Fibroblast of mammary gland (primary cell): ENCODE results near the gene FIGLA.

ENCODE experiments used
- DNase-seq: peaks from one replicate; pipeline ENCODE4 v3.0.0-alpha.2; 2010; ENCODE audit warnings: low read depth
- H3K4me3 ChIP-seq: 2 replicates; pipeline ENCODE4 v1.5.1; 2011; ENCODE audit warnings: low read depth, mild to moderate bottlenecking, low read length, moderate library complexity; ENCODE audit not compliant: control insufficient read depth
- TF ChIP-seq, protein P1 (sequence below): conservative IDR thresholded peaks from 2 replicates; pipeline ENCODE4 v1.5.1; 2011; ENCODE audit warnings: low read depth, low read length, inconsistent platforms; ENCODE audit not compliant: control insufficient read depth, insufficient read depth

The FIGLA gene

DNA sequence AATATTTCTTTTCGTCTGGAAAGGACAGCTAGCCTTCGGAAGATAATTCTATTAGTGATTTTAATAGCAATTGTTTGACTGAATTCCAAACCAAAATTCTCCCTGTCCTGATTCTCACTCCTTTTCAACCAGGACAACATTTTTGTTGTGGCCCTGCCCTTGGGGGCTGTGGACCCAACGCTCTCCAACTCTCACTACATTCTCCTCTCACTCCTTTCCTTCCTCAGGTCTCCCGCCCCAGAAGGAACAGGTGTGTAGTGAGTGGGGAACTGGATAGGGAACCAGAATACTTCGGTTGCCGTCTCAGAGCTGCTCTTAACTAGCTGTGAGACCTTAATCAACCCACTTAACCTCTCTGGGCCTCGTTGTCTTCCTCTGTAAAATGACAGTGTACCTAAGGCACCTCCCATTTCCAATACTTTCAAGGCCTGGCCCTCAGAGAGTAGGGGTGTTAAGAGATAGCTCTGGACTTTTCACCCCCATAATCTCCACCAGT, 21.8 kb downstream of the FIGLA start:
- no peak overlapping the region for H3K4me3 ChIP-seq
- DNase-seq: no peak

DNA sequence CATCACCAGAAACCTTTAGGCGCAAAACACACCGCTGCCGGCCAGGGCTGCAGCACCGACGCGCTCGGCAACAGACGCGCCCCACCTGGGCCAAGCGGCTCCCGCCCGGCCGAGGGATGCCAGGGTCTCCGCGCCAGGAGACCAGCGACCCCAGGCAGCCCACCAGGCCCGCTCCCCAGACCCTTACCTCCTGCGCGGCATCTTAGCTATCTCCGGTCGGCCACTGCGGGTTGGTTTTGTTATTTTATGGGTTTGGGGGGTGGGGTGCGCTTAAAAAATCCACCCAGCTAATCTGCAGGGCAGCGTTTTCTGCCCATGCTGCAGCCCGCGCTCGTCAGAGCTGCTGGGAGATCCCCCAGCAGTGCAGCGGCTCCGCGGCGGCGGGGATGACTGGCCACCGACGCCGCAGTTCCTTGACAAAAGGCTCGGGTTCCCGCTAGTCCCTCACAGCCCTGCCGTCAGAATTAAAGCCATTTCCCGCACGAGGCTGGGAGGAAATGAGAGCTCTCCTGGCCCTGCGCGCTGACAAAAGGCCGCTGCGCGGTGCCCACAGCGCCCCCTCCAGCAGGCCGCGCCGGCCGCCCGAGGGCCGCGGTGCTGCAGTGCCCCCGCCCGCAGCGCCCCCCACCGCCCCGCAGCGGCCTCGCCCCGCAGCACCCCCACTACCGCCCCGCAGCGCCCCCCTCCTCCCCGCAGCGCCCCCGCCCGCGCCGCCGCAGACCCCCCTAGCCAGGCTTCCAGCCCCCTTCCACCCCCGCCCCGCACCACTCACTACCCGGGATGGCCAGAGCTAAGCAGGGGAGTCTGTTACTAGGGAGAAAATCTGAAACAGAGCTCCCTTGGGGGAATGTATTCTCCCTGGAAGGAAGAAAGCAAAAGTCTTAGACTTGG, 22.5 kb downstream of the FIGLA start, which contains the start of gene ADD2:
ADD2 (minus strand) TSS at position 502 of the 891 bp plus-strand sequence. CDS start 61,792 bp downstream, outside the sequence.
- H3K4me3 ChIP-seq: no peak within 1 kb of the TSS
- DNase-seq: peak; percentile 19
- TF ChIP-seq, protein P1, sequence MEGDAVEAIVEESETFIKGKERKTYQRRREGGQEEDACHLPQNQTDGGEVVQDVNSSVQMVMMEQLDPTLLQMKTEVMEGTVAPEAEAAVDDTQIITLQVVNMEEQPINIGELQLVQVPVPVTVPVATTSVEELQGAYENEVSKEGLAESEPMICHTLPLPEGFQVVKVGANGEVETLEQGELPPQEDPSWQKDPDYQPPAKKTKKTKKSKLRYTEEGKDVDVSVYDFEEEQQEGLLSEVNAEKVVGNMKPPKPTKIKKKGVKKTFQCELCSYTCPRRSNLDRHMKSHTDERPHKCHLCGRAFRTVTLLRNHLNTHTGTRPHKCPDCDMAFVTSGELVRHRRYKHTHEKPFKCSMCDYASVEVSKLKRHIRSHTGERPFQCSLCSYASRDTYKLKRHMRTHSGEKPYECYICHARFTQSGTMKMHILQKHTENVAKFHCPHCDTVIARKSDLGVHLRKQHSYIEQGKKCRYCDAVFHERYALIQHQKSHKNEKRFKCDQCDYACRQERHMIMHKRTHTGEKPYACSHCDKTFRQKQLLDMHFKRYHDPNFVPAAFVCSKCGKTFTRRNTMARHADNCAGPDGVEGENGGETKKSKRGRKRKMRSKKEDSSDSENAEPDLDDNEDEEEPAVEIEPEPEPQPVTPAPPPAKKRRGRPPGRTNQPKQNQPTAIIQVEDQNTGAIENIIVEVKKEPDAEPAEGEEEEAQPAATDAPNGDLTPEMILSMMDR: no peak

More for the DNA sequence above, 21.8 kb downstream of the FIGLA start:
- TF ChIP-seq, protein P1: no peak

DNA sequence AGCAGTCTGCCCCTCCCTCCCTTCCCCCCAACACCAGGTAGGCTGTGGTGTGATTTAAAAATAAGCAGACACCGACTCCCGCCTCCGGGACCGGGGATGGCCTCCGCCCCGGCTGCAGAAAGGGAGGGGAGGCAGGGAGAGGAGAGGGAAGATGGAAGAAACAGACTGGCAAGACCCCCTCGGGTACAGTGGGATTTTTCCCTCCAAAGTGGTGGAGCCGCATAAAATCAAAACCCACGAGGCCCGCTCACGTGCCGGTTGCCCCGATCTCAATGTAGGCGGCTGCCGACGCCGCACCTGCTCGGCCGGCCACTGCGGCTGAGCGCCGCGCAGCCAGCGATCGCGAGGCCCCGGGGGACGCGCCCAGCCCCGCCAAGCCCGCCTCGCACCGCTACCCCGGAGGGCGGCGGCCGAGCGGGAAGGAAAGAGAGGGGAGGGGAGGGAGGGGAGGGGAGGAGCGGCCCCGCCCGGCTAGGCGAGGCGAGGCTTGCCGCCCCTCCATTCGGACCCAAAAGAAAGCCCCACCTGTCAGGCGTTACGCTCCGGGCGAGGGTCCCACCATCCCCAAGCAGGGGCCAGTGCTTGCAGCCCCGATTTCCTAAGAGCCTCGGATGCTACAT, 23.3 kb downstream of the FIGLA start:
- DNase-seq: no peak
- TF ChIP-seq, protein P1: no peak
- H3K4me3 ChIP-seq: no peak overlapping the region

DNA sequence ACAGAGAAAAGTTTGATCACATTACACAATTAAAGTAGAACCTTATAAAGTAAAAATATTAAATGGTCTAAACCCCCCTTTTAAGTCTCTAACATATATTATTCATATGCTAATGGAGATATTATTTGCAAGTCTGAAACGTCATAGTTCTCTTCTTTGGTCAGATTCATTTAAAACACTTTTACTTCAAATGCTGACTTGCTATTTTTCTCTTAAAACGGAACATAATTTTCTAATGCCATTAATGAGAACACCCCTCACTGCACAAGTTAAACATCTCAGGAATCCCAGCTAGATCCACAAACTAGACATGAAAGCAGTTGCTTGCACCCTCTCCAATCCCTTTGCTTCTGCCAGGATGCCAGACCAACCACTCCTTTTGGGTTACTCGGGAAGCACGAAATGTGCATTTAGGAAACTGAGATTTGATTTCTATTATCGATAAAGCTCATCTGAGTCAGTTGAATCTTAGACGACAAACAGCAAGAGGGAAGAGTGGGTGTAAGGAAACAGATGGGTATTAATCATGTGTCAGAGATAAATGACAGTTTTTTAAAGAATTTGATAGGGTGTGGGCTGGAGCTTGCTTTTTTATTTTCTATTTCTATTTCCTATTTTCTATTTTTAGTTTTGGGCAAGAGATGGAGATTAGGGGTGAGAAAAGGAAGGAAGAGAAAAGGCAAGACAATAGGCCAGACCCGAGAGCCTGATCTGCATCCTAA, 23.9 kb downstream of the FIGLA start:
- DNase-seq: no peak
- no peak overlapping the region for H3K4me3 ChIP-seq

DNA sequence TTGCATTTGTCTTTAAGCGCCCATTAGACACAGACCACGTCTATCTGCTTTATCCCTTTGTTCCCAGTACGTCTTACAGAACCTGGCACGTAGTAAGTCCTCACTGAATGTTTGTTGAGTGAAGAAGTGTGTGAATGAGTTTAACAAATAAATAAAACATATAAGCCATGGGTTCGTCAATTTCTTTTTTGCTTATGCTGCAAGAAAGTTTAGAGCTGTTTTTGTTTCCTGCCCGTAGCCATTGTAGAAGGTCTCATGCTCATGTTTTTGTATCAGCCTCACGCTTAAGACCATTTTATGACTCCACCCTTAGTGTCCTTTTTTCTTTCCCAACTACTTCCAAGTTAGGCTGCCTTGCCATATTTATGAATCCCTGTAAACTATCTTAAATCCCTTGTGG, 24.9 kb downstream of the FIGLA start:
- H3K4me3 ChIP-seq: no peak overlapping the region
- DNase-seq: no peak
- TF ChIP-seq, protein P1: no peak

More for the DNA sequence above, 23.9 kb downstream of the FIGLA start:
- TF ChIP-seq, protein P1: no peak

DNA sequence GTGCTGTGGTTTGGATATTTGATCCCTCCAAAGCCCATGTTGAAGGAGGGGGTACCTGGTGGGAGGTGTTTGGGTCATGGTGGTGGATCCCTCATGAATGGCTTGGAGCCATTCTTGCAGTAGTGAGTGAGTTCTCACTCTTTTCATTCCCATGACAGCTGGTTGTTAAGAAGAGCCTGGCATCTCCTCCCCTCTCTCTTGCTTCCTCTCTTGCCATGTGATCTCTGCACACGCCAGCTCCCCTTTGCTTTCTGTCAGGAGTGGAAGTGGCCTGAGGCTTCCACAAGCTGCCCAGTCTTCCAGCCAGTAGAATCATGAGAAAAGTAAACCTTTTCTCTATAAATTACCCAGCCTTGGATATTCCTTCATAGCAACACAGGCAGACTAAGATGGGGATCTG, 31.0 kb downstream of the FIGLA start:
- DNase-seq: no peak
- no peak overlapping the region for H3K4me3 ChIP-seq
- TF ChIP-seq, protein P1: no peak
